Measurements from ENCODE around the gene PKD2L2. TPM values are rescaled to one million over a fixed set of nuclear protein-coding genes. Genes with fewer than 3 reads are reported as not detected.
A peak's percentile ranks its signal among the peaks of the same experiment; 100 is the strongest.

PKD2L2 gene
- total and polyA plus RNA-seq, 9 of the 15 experiments (the other 6 are each of a cell fraction or from before 2014, with no cell fraction given): 0.08 to 0.25 (median 0.11) TPM; not detected in 5

DNA sequence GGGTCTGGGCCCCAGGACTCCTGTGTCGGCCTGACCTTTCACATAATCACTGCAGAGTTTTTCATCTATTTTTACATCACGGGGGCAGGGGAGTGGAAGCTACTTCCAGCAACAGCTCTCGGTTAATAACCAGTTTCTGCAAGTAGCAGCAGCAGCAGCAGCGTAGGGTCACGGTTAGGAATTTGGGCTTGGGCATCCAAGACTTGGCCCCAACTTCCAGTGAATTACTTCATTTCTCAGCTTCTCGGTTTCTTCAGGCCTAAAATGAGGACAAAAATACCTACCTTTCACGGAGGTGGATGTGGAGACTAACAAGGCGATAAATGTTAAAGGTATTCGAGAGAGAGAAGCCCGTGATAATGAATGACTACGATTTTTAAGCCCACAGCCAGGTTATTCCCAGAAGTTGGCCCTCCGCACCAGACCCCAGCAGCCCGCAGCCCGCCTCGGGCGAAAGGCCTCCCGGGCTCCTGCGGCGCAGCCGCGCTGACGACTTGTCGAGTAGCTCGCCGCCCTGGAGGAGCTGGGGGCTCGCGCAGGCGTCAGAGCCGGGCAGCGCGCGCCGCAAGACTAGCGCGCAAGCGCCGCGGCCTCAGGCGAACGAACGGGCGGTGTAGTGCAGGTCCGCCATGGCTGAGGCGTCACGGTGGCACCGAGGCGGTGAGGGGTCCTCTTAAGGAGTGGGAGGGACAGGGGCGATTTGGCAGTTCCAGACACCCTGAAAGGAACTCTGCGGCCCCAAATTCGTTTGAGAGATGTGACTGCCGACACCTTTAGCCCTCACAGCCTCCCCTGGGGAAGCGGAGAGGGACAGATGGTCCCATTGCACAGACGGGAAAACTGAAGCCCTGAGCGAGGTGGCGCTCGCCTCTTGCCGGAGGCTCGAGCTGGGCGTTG lies at the start of gene PKD2L2 (continued):
- TF ChIP-seq, protein P1, sequence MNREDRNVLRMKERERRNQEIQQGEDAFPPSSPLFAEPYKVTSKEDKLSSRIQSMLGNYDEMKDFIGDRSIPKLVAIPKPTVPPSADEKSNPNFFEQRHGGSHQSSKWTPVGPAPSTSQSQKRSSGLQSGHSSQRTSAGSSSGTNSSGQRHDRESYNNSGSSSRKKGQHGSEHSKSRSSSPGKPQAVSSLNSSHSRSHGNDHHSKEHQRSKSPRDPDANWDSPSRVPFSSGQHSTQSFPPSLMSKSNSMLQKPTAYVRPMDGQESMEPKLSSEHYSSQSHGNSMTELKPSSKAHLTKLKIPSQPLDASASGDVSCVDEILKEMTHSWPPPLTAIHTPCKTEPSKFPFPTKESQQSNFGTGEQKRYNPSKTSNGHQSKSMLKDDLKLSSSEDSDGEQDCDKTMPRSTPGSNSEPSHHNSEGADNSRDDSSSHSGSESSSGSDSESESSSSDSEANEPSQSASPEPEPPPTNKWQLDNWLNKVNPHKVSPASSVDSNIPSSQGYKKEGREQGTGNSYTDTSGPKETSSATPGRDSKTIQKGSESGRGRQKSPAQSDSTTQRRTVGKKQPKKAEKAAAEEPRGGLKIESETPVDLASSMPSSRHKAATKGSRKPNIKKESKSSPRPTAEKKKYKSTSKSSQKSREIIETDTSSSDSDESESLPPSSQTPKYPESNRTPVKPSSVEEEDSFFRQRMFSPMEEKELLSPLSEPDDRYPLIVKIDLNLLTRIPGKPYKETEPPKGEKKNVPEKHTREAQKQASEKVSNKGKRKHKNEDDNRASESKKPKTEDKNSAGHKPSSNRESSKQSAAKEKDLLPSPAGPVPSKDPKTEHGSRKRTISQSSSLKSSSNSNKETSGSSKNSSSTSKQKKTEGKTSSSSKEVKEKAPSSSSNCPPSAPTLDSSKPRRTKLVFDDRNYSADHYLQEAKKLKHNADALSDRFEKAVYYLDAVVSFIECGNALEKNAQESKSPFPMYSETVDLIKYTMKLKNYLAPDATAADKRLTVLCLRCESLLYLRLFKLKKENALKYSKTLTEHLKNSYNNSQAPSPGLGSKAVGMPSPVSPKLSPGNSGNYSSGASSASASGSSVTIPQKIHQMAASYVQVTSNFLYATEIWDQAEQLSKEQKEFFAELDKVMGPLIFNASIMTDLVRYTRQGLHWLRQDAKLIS (CRISPR knock-in tag; IDR thresholded peaks at IDR 0.05): peak; percentile 59; the same call in 1 of the 2 replicates
- no peak for TF ChIP-seq KLF13 (tag; IDR thresholded peaks at IDR 0.05; ENCODE audit: borderline replicate concordance, low read depth)
- no peak for TF ChIP-seq SLC30A9 (CRISPR knock-in tag; IDR thresholded peaks at IDR 0.05)
- no peak for TF ChIP-seq ZNF197 (CRISPR knock-in tag; IDR thresholded peaks at IDR 0.05; ENCODE audit: low read depth)
- TF ChIP-seq ARNT (IDR thresholded peaks at IDR 0.05): no peak; a peak in 1 of 4 replicates
- TF ChIP-seq HDAC3 (IDR thresholded peaks at IDR 0.05; ENCODE audit: borderline replicate concordance, partially characterized antibody): no peak
- no peak; the same call in 1 of the 2 replicates for TF ChIP-seq SP1 (CRISPR knock-in tag; IDR thresholded peaks at IDR 0.05)
- peak; percentile 98 for TF ChIP-seq HDAC2 (IDR thresholded peaks at IDR 0.05)
- TF ChIP-seq ZNF717 (CRISPR knock-in tag; IDR thresholded peaks at IDR 0.05): no peak
- TF ChIP-seq, protein P2, sequence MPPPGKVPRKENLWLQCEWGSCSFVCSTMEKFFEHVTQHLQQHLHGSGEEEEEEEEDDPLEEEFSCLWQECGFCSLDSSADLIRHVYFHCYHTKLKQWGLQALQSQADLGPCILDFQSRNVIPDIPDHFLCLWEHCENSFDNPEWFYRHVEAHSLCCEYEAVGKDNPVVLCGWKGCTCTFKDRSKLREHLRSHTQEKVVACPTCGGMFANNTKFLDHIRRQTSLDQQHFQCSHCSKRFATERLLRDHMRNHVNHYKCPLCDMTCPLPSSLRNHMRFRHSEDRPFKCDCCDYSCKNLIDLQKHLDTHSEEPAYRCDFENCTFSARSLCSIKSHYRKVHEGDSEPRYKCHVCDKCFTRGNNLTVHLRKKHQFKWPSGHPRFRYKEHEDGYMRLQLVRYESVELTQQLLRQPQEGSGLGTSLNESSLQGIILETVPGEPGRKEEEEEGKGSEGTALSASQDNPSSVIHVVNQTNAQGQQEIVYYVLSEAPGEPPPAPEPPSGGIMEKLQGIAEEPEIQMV (tag; conservative IDR thresholded peaks at IDR 0.05; ENCODE audit: low read depth): 0 out of 2 replicates have a peak, but pooled peaks have one; percentile 7
- peak; percentile 64; the same call in 1 of the 2 replicates for TF ChIP-seq FOXP1 (CRISPR knock-in tag; IDR thresholded peaks at IDR 0.05)
- TF ChIP-seq TGIF2 (CRISPR knock-in tag; IDR thresholded peaks at IDR 0.05): no peak
- TF ChIP-seq RBM17 (IDR thresholded peaks at IDR 0.05; ENCODE audit: borderline replicate concordance, low read depth, low read length): no peak
- TF ChIP-seq, protein P3, sequence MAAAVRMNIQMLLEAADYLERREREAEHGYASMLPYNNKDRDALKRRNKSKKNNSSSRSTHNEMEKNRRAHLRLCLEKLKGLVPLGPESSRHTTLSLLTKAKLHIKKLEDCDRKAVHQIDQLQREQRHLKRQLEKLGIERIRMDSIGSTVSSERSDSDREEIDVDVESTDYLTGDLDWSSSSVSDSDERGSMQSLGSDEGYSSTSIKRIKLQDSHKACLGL (CRISPR knock-in tag; IDR thresholded peaks at IDR 0.05; ENCODE audit: borderline replicate concordance, poor library complexity, severe bottlenecking): no peak
- no peak for TF ChIP-seq MEF2A (IDR thresholded peaks at IDR 0.05; ENCODE audit: control insufficient read depth, low read depth, low read length)
- TF ChIP-seq CBX1 (IDR thresholded peaks at IDR 0.05; ENCODE audit: low read depth): peak; percentile 99
- TF ChIP-seq, protein P4, sequence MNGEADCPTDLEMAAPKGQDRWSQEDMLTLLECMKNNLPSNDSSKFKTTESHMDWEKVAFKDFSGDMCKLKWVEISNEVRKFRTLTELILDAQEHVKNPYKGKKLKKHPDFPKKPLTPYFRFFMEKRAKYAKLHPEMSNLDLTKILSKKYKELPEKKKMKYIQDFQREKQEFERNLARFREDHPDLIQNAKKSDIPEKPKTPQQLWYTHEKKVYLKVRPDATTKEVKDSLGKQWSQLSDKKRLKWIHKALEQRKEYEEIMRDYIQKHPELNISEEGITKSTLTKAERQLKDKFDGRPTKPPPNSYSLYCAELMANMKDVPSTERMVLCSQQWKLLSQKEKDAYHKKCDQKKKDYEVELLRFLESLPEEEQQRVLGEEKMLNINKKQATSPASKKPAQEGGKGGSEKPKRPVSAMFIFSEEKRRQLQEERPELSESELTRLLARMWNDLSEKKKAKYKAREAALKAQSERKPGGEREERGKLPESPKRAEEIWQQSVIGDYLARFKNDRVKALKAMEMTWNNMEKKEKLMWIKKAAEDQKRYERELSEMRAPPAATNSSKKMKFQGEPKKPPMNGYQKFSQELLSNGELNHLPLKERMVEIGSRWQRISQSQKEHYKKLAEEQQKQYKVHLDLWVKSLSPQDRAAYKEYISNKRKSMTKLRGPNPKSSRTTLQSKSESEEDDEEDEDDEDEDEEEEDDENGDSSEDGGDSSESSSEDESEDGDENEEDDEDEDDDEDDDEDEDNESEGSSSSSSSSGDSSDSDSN (IDR thresholded peaks at IDR 0.05; ENCODE audit: borderline replicate concordance in 1 of 2, low read depth in 2 of 2, low read length in 2 of 2): peak; percentile 79 to 89; a peak in 3 of 4 replicates
- TF ChIP-seq KLF6 (CRISPR knock-in tag; IDR thresholded peaks at IDR 0.05; ENCODE audit: borderline replicate concordance): no peak
